ENCODE data around the gene BUD13. TPM values are rescaled to one million over a fixed set of nuclear protein-coding genes. Genes with fewer than 3 reads are reported as not detected.

BUD13 gene
- total and polyA plus RNA-seq, 2 of the 4 experiments (the other 2 are of a cell fraction): 11.2 to 14.0 TPM

DNA sequence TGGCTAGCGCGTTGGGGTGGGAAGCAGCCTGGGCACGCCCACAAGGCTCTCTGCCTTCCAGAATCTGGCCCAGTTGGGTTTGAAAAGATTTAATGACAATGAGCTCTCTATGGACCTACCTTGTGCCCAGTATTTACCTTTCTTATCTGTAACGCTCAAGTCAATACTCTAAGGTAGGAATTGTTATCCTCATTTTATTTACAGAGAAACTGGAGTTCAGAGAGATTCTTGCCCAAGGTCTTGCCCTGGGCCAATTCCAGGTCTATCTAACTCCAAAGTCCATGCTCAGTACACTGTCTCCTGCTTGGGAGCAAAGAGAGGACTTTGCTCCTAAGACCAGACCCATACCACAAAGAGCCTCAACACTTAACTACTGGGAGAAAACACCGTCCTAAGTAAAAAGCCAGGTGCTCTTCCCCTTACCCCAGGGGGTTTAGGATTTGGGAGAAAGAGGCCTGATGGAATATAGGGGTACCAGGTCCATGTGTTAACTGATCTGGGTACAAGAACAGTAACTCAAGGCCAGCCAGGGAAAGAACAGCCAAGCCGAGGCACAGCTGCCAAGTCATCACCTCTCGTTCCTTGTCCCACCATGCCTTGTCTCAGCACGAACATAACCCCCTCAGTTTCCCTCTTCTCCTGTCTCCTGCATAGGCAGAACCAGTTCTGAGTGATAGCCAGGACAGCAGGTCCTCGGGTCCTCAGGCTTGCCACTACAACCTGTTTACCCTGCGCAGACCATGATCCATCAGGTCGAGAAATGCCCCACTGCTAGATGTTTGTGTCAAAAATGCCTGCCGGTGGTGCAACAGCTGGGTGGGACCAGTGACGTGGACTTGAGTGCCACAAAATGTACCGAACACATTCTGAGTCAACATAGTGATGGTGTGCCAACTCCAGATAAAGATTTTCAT is 35.7 kb upstream of the BUD13 start:
- H4K91ac ChIP-seq (ENCODE audit: insufficient read depth, low read depth, low read length): no peak overlapping the region
- no peaks in the 10 kb centered on the region for H3K4me1 ChIP-seq (ENCODE audit: control insufficient read depth, insufficient read depth, low read length)
- ATAC-seq (ENCODE audit: low read depth): 0 out of 2 replicates have a peak, but pooled peaks have one; percentile 24
- POLR2A ChIA-PET (ENCODE audit: unreplicated experiment): no interaction called here
- in situ Hi-C loops (cut with MboI; ENCODE audit: low sequenced_read_pairs) (no loop called here), intact Hi-C loops (cut with micrococcal nuclease) (loop anchor here (1.0 kb wide), 1 partner anchor 12 kb away; no protein-coding TSS in a partner anchor), dilution Hi-C loops (cut with HindIII; ENCODE audit: low sequenced_read_pairs, unreplicated experiment) (no loop called here)
- peak; percentile 32 for DNase-seq
- no peak overlapping the region for H4K8ac ChIP-seq (ENCODE audit: low read depth in 2 of 2, low read length in 2 of 2)
- H3K4ac ChIP-seq (ENCODE audit: low read depth, low read length): no peak overlapping the region
- peaks cover 3% of the 10 kb centered on the region for H3K9me3 ChIP-seq (ENCODE audit: control insufficient read depth, insufficient read depth, low read length)
- CTCF ChIA-PET: interaction anchor here (0.6 kb wide), 1 partner anchor 170 kb away, joined by 3 read pairs; no protein-coding TSS in a partner anchor
- no peak overlapping the region for H3K56ac ChIP-seq (ENCODE audit: extremely low read depth, insufficient read depth, low read length)
- peaks cover 5% of the 10 kb centered on the region for H3K27me3 ChIP-seq (ENCODE audit: control insufficient read depth, insufficient read depth, low read length)
- H3K14ac ChIP-seq (replicated peaks; ENCODE audit: low read depth, low read length): no peak overlapping the region
- no peaks in the 10 kb centered on the region for H4K20me1 ChIP-seq (ENCODE audit: insufficient read depth, low read length)
- no peak overlapping the region for H2AFZ ChIP-seq (replicated peaks; ENCODE audit: low read length, poor library complexity)
- no TSS peak for BruUV-seq (replicated peaks)
- 48% methylated on average over 5 of the region's 14 CpGs; no CpG with 5 or more reads in 1 of the 2 experiments for WGBS, 2 experiments (ENCODE audit: extremely low coverage in 2 of 2, insufficient read length in 1 of 2)
- no peak overlapping the region for H2BK5ac ChIP-seq (ENCODE audit: low read depth, low read length, poor library complexity, severe bottlenecking)
- no peak overlapping the region for H3K23ac ChIP-seq (ENCODE audit: low read depth, low read length)
- TF ChIP-seq BHLHE40 (IDR thresholded peaks at IDR 0.05; ENCODE audit: low read depth, low read length): no peak
- TF ChIP-seq, protein P1, sequence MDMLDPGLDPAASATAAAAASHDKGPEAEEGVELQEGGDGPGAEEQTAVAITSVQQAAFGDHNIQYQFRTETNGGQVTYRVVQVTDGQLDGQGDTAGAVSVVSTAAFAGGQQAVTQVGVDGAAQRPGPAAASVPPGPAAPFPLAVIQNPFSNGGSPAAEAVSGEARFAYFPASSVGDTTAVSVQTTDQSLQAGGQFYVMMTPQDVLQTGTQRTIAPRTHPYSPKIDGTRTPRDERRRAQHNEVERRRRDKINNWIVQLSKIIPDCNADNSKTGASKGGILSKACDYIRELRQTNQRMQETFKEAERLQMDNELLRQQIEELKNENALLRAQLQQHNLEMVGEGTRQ (IDR thresholded peaks at IDR 0.05; ENCODE audit: low read depth, low read length): no peak
- peak; percentile 75 for TF ChIP-seq CEBPB (IDR thresholded peaks at IDR 0.05; ENCODE audit: low read depth, low read length)
- TF ChIP-seq, protein P2, sequence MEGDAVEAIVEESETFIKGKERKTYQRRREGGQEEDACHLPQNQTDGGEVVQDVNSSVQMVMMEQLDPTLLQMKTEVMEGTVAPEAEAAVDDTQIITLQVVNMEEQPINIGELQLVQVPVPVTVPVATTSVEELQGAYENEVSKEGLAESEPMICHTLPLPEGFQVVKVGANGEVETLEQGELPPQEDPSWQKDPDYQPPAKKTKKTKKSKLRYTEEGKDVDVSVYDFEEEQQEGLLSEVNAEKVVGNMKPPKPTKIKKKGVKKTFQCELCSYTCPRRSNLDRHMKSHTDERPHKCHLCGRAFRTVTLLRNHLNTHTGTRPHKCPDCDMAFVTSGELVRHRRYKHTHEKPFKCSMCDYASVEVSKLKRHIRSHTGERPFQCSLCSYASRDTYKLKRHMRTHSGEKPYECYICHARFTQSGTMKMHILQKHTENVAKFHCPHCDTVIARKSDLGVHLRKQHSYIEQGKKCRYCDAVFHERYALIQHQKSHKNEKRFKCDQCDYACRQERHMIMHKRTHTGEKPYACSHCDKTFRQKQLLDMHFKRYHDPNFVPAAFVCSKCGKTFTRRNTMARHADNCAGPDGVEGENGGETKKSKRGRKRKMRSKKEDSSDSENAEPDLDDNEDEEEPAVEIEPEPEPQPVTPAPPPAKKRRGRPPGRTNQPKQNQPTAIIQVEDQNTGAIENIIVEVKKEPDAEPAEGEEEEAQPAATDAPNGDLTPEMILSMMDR (conservative IDR thresholded peaks at IDR 0.05; ENCODE audit: low read depth, low read length): no peak
- H3K4me2 ChIP-seq (ENCODE audit: low read depth, low read length): no peak overlapping the region
- H3K27ac ChIP-seq (ENCODE audit: insufficient read depth, low read length): no peak overlapping the region
- no peak overlapping the region for H2AK5ac ChIP-seq (ENCODE audit: low read depth, low read length)
- H2AK9ac ChIP-seq (replicated peaks; ENCODE audit: low read depth, low read length, poor library complexity): no peak overlapping the region
- no peaks in the 10 kb centered on the region for H3K9me1 ChIP-seq (ENCODE audit: insufficient read depth, low read length)
- no peak overlapping the region for H3K18ac ChIP-seq (ENCODE audit: low read depth, low read length)
- H3K79me1 ChIP-seq (ENCODE audit: low read depth in 1 of 2, low read length in 2 of 2): no peaks in the 10 kb centered on the region
- no peak overlapping the region for H3K4me3 ChIP-seq (ENCODE audit: insufficient read depth, low read depth, low read length)
- H4K5ac ChIP-seq (ENCODE audit: low read depth, low read length): no peak overlapping the region
- no peak overlapping the region for H2BK20ac ChIP-seq (ENCODE audit: low read depth, low read length)
- H3K9ac ChIP-seq (ENCODE audit: low read depth, low read length): no peak overlapping the region
- no peaks in the 10 kb centered on the region for H3K36me3 ChIP-seq (ENCODE audit: control insufficient read depth, insufficient read depth, low read length)
- H2BK15ac ChIP-seq (ENCODE audit: low read depth, low read length): no peak overlapping the region
- H2BK120ac ChIP-seq (ENCODE audit: low read depth, low read length): no peak overlapping the region

Measured in IMR-90 (cell line).